Measurements from ENCODE around the gene P2RX3.

DNA sequence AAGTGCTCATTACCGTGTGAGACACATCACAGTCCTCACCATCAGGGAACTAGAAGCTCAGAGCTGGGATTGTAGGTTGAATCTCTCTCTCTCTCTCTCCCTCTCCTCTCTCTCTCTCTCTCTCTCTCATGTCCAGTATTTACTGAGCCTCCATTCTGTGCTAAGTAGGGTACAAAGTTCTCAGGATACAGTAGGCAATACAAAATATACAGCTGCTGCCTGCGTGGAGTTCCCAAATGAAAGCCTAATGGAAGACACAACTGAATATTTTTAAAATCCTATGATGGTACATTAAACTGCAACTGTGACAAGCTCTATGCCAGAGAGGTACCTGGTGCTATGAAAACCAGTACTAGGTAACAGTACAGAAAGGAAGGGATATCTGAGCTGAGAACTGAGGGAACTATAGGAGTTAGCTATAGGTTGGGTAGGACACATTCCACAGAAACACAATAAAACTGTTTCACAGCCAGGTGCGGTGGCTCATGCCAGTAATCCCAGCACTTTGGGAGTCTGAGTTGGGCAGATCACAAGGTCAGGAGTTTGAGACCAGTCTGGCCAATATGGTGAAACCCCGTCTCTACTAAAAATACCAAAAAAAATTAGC lies 61.9 kb downstream of the P2RX3 start:
- TF ChIP-seq, protein P1, sequence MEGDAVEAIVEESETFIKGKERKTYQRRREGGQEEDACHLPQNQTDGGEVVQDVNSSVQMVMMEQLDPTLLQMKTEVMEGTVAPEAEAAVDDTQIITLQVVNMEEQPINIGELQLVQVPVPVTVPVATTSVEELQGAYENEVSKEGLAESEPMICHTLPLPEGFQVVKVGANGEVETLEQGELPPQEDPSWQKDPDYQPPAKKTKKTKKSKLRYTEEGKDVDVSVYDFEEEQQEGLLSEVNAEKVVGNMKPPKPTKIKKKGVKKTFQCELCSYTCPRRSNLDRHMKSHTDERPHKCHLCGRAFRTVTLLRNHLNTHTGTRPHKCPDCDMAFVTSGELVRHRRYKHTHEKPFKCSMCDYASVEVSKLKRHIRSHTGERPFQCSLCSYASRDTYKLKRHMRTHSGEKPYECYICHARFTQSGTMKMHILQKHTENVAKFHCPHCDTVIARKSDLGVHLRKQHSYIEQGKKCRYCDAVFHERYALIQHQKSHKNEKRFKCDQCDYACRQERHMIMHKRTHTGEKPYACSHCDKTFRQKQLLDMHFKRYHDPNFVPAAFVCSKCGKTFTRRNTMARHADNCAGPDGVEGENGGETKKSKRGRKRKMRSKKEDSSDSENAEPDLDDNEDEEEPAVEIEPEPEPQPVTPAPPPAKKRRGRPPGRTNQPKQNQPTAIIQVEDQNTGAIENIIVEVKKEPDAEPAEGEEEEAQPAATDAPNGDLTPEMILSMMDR (IDR thresholded peaks at IDR 0.05), result no peak
- no peak for TF ChIP-seq POLR2AphosphoS5 (IDR thresholded peaks at IDR 0.05)

Measured in esophagus muscularis mucosa (tissue), 3 donors.